ENCODE data around the gene ITPR2. TPM values are rescaled to one million over a fixed set of nuclear protein-coding genes. Genes with fewer than 3 reads are reported as not detected.
"Not testable (repeated sequence)": the region's sequence is repeated elsewhere in the genome, so short reads cannot be mapped to it uniquely, and the experiment has no call there.

The ITPR2 gene
- total RNA-seq, 1 experiment from 2014 or later = 26.0 TPM

DNA sequence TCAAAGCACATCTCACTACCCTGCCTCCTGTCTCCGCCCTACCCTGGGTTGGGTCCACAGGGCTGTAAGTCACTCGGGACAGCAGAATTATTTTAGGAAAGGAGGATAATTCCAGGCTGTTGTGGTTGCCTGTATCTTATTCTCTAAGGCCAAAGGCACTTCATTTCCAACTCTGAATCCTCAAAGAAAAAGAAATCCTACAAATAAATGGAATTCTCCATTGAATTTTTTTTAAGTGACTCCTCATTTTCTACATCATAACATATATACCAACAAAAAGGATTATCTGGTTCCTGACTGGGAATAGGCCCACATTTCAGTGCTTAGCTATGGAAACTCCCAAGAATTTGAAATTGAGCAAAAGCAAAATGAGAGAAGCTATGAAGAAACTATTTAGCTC lies 186.4 kb downstream of the ITPR2 start:
- Histone ChIP-seq H3K79me2 (ENCODE audit: low read depth) (no peaks in the 10 kb centered on the region), H3K9me3 (ENCODE audit: insufficient read depth, low read depth) (no peaks in the 10 kb centered on the region), H4K20me1 (ENCODE audit: insufficient read depth) (no peaks in the 10 kb centered on the region), H3K4me1 (replicated peaks; ENCODE audit: insufficient read depth) (peaks cover 12% of the 10 kb centered on the region; the same call in 1 of the 2 replicates), H3K4me2 (no peak overlapping the region), H3K27me3 (ENCODE audit: insufficient read depth, low read depth) (no peaks in the 10 kb centered on the region), H2AFZ (no peak overlapping the region), H3F3A (ENCODE audit: insufficient read depth, low read depth) (no peaks in the 10 kb centered on the region), H3K4me3 (no peak overlapping the region), H3K9me2 (ENCODE audit: insufficient read depth) (no peaks in the 10 kb centered on the region), H3K27ac (no peak overlapping the region), H3K36me3 (ENCODE audit: low read depth) (no peaks in the 10 kb centered on the region)
- TF ChIP-seq, protein P1, sequence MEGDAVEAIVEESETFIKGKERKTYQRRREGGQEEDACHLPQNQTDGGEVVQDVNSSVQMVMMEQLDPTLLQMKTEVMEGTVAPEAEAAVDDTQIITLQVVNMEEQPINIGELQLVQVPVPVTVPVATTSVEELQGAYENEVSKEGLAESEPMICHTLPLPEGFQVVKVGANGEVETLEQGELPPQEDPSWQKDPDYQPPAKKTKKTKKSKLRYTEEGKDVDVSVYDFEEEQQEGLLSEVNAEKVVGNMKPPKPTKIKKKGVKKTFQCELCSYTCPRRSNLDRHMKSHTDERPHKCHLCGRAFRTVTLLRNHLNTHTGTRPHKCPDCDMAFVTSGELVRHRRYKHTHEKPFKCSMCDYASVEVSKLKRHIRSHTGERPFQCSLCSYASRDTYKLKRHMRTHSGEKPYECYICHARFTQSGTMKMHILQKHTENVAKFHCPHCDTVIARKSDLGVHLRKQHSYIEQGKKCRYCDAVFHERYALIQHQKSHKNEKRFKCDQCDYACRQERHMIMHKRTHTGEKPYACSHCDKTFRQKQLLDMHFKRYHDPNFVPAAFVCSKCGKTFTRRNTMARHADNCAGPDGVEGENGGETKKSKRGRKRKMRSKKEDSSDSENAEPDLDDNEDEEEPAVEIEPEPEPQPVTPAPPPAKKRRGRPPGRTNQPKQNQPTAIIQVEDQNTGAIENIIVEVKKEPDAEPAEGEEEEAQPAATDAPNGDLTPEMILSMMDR (conservative IDR thresholded peaks at IDR 0.05) = no peak
- no peak for TF ChIP-seq EZH2 (IDR thresholded peaks at IDR 0.05; ENCODE audit: low read depth)
- DNase-seq = no peak
- intact Hi-C loops (cut with micrococcal nuclease; ENCODE audit: unreplicated experiment) = no loop called here
- ChIA-PET POLR2A (ENCODE audit: unreplicated experiment) (no interaction called here), CTCF (interaction anchor here (0.6 kb wide), 1 partner anchor 192 kb away, joined by 13 read pairs; no protein-coding TSS in a partner anchor)
- BruUV-seq (replicated peaks) = no TSS peak

- POLR2A ChIA-PET (ENCODE audit: unreplicated experiment); H3K4me3 ChIP-seq; H3K27me3 ChIP-seq (ENCODE audit: insufficient read depth, low read depth); H2AFZ ChIP-seq; H3K9me3 ChIP-seq (ENCODE audit: insufficient read depth, low read depth); H3K79me2 ChIP-seq (ENCODE audit: low read depth); H3K9me2 ChIP-seq (ENCODE audit: insufficient read depth); H3F3A ChIP-seq (ENCODE audit: insufficient read depth, low read depth); BruUV-seq (replicated peaks); H3K4me2 ChIP-seq; H4K20me1 ChIP-seq (ENCODE audit: insufficient read depth); CTCF ChIA-PET; intact Hi-C loops (cut with micrococcal nuclease; ENCODE audit: unreplicated experiment); H3K27ac ChIP-seq; DNase-seq; H3K36me3 ChIP-seq (ENCODE audit: low read depth): not testable (repeated sequence)
- H3K4me1 ChIP-seq (replicated peaks; ENCODE audit: insufficient read depth) = peaks cover 12% of the 10 kb centered on the region; the same call in 1 of the 2 replicates
Measured at GRCh38 chr12:26644376-26644775, 188.6 kb downstream of the ITPR2 start.

GRCh38 chr12:26643532-26644315 lies 189.3 kb downstream of the ITPR2 start:
- intact Hi-C loops (cut with micrococcal nuclease; ENCODE audit: unreplicated experiment) = no loop called here
- TF ChIP-seq, protein P1 (conservative IDR thresholded peaks at IDR 0.05) = no peak
- TF ChIP-seq EZH2 (IDR thresholded peaks at IDR 0.05; ENCODE audit: low read depth) = no peak

More at GRCh38 chr12:26643532-26644315, 189.3 kb downstream of the ITPR2 start:
- Histone ChIP-seq H3F3A (ENCODE audit: insufficient read depth, low read depth) (no peaks in the 10 kb centered on the region), H3K4me1 (replicated peaks; ENCODE audit: insufficient read depth) (peaks cover 8% of the 10 kb centered on the region; the same call in 1 of the 2 replicates), H3K79me2 (ENCODE audit: low read depth) (no peaks in the 10 kb centered on the region), H3K9me2 (ENCODE audit: insufficient read depth) (no peaks in the 10 kb centered on the region), H2AFZ (no peak overlapping the region), H4K20me1 (ENCODE audit: insufficient read depth) (no peaks in the 10 kb centered on the region), H3K36me3 (ENCODE audit: low read depth) (no peaks in the 10 kb centered on the region), H3K27ac (no peak overlapping the region), H3K27me3 (ENCODE audit: insufficient read depth, low read depth) (no peaks in the 10 kb centered on the region), H3K4me3 (no peak overlapping the region), H3K4me2 (no peak overlapping the region), H3K9me3 (ENCODE audit: insufficient read depth, low read depth) (peaks cover 3% of the 10 kb centered on the region; the same call in 1 of the 2 replicates)
- no TSS peak for BruUV-seq (replicated peaks)
- DNase-seq = no peak
- CTCF ChIA-PET = interaction anchor here (0.5 kb wide), 1 partner anchor 519 kb away, joined by 6 read pairs; the partner anchor contains the start of gene BHLHE41
- POLR2A ChIA-PET (ENCODE audit: unreplicated experiment) = no interaction called here

Data from PC-9 (cell line).